ENCODE results near the gene DIP2B. TPM values are rescaled to one million over a fixed set of nuclear protein-coding genes. Genes with fewer than 3 reads are reported as not detected.

Gene DIP2B
- polyA plus RNA-seq, 3 donors = 3.5 to 12.3 (median 6.5) TPM

- Histone ChIP-seq H3K9me3 (replicated peaks in 1 of 2; ENCODE audit: control insufficient read depth in 1 of 2, insufficient read depth in 1 of 2, low read length in 2 of 2) (no peaks in the 10 kb centered on the region), H3K36me3 (replicated peaks in 1 of 2; ENCODE audit: control insufficient read depth in 1 of 2, insufficient read depth in 2 of 2, low read length in 2 of 2) (no peaks in the 10 kb centered on the region), H4K20me1 (ENCODE audit: insufficient read depth, low read length) (peaks cover 92% of the 10 kb centered on the region), H3K27me3 (ENCODE audit: control insufficient read depth in 2 of 2, insufficient read depth in 2 of 2, low read length in 2 of 2) (no peaks in the 10 kb centered on the region), H3K4me1 (ENCODE audit: control insufficient read depth in 1 of 2, insufficient read depth in 2 of 2, low read length in 2 of 2) (peaks cover 5 to 9% of the 10 kb centered on the region in 2 donors), H3K4me2 (replicated peaks; ENCODE audit: extremely low read depth, low read length, poor library complexity, severe bottlenecking) (no peak overlapping the region), H3K9ac (ENCODE audit: insufficient read depth, low read length, poor library complexity, severe bottlenecking) (no peak overlapping the region), H2AFZ (ENCODE audit: insufficient read depth, low read depth, low read length, poor library complexity, severe bottlenecking) (no peak overlapping the region), H3K79me2 (ENCODE audit: insufficient read depth, low read length) (peaks cover 88% of the 10 kb centered on the region), H3K4me3 (replicated peaks in 1 of 3; ENCODE audit: low read depth in 2 of 3, low read length in 3 of 3) (no peak overlapping the region), H3K27ac (ENCODE audit: low read depth in 1 of 2, low read length in 2 of 2) (no peak overlapping the region)
- Mint-ChIP-seq H3K4me3 (no peak overlapping the region), H3K4me1 (peaks cover 16% of the 10 kb centered on the region), H3K9me3 (peaks cover 0 to 3% (median 0%) of the 10 kb centered on the region in 7 donors), H3K36me3 (peaks cover 15 to 23% of the 10 kb centered on the region in 2 donors), H3K27ac (no peak overlapping the region), H3K27me3 (ENCODE audit: low read depth in 3 of 3) (no peaks in the 10 kb centered on the region)
- WGBS (ENCODE audit: insufficient coverage) = no CpG with 5 or more reads among the region's 1 CpG
- intact Hi-C loops (cut with micrococcal nuclease) = no loop called here
- TF ChIP-seq CTCF (IDR thresholded peaks at IDR 0.05) = no peak
- no peak for DNase-seq
Measured at GRCh38 chr12:50604640-50604920, 99.8 kb downstream of the DIP2B start.

- Histone ChIP-seq H3K27ac (ENCODE audit: low read depth in 1 of 2, low read length in 2 of 2) (no peak overlapping the region), H3K79me2 (ENCODE audit: insufficient read depth, low read length) (peaks cover 87% of the 10 kb centered on the region)
- H3K27ac Mint-ChIP-seq = peak overlapping the region in 3 of 7 donors; percentile 5 to 46 (median 42)
Measured at GRCh38 chr12:50606675-50607375, 102.0 kb downstream of the DIP2B start.

More at GRCh38 chr12:50606675-50607375, 102.0 kb downstream of the DIP2B start:
- Mint-ChIP-seq H3K27me3 (ENCODE audit: low read depth in 3 of 3) (no peaks in the 10 kb centered on the region), H3K36me3 (peaks cover 7 to 17% of the 10 kb centered on the region in 2 donors), H3K4me1 (peaks cover 16% of the 10 kb centered on the region), H3K4me3 (no peak overlapping the region), H3K9me3 (peaks cover 0 to 3% (median 0%) of the 10 kb centered on the region in 7 donors)
- no peak overlapping the region for H2AFZ ChIP-seq (ENCODE audit: insufficient read depth, low read depth, low read length, poor library complexity, severe bottlenecking)
- intact Hi-C loops (cut with micrococcal nuclease) = no loop called here
- no peak overlapping the region for H3K9ac ChIP-seq (ENCODE audit: insufficient read depth, low read length, poor library complexity, severe bottlenecking)
- no peak overlapping the region for H3K4me3 ChIP-seq (replicated peaks in 1 of 3; ENCODE audit: low read depth in 2 of 3, low read length in 3 of 3)
- no peak for DNase-seq
- H3K4me1 ChIP-seq (ENCODE audit: control insufficient read depth in 1 of 2, insufficient read depth in 2 of 2, low read length in 2 of 2) = no peaks in the 10 kb centered on the region
- no peak for TF ChIP-seq CTCF (IDR thresholded peaks at IDR 0.05)
- peaks cover 95% of the 10 kb centered on the region for H4K20me1 ChIP-seq (ENCODE audit: insufficient read depth, low read length)
- no peaks in the 10 kb centered on the region for H3K27me3 ChIP-seq (ENCODE audit: control insufficient read depth in 2 of 2, insufficient read depth in 2 of 2, low read length in 2 of 2)
- no peaks in the 10 kb centered on the region for H3K9me3 ChIP-seq (replicated peaks in 1 of 2; ENCODE audit: control insufficient read depth in 1 of 2, insufficient read depth in 1 of 2, low read length in 2 of 2)
- H3K4me2 ChIP-seq (replicated peaks; ENCODE audit: extremely low read depth, low read length, poor library complexity, severe bottlenecking) = no peak overlapping the region
- 100% methylated on average over 1 of the region's 5 CpGs for WGBS (ENCODE audit: insufficient coverage)
- no peaks in the 10 kb centered on the region for H3K36me3 ChIP-seq (replicated peaks in 1 of 2; ENCODE audit: control insufficient read depth in 1 of 2, insufficient read depth in 2 of 2, low read length in 2 of 2)

All from CD14-positive monocyte (primary cell).